DND-41 (cell line): Measurements from ENCODE around the gene VWA1.
"Not testable (repeated sequence)": the region's sequence is repeated elsewhere in the genome, so short reads cannot be mapped to it uniquely, and the experiment has no call there.

Experiments
- ATAC-seq: fragments of 200-7000 bp; cut with Tn5 transposase; 3 replicates; pipeline ENCODE4 v1.9.1; 2021; ENCODE audit warnings: low read depth; ENCODE audit not compliant: insufficient read depth
- DNase-seq: peaks from one replicate; pipeline ENCODE4 v3.0.0-alpha.2; 2020
- H2AFZ ChIP-seq: 2 replicates; pipeline ENCODE4 v1.6.0; 2012; ENCODE audit warnings: low read depth, low read length
- H3K27ac ChIP-seq: 2 replicates; pipeline ENCODE4 v1.5.1; 2012; ENCODE audit warnings: low read length, inconsistent platforms
- H3K27me3 ChIP-seq: fragments of 200-600 bp; sonication (generic); 2 replicates; pipeline ENCODE4 v1.6.0; 2012; ENCODE audit warnings: low read length, mild to moderate bottlenecking, inconsistent platforms; ENCODE audit not compliant: insufficient read depth, poor library complexity
- H3K36me3 ChIP-seq: 2 replicates; pipeline ENCODE4 v1.5.1; 2012; ENCODE audit warnings: low read length, inconsistent platforms; ENCODE audit not compliant: insufficient read depth
- H3K4me1 ChIP-seq: 2 replicates; pipeline ENCODE4 v1.5.1; 2012; ENCODE audit warnings: mild to moderate bottlenecking, low read length; ENCODE audit not compliant: insufficient read depth
- H3K4me2 ChIP-seq: 2 replicates; pipeline ENCODE4 v1.6.0; 2012; ENCODE audit warnings: mild to moderate bottlenecking, moderate library complexity, low read length, inconsistent platforms; ENCODE audit not compliant: insufficient read depth
- H3K4me3 ChIP-seq, 2 experiments: fragments of 200-600 bp in 1 of 2; shearing (Covaris generic) in 1 of 2; 2 replicates each; pipeline ENCODE4 v1.5.1; 2012 to 2016; ENCODE audit warnings: inconsistent platforms in 2 of 2, low read length in 2 of 2, mild to moderate bottlenecking in 2 of 2, low read depth in 1 of 2, moderate library complexity in 1 of 2
- H3K79me2 ChIP-seq: 2 replicates; pipeline ENCODE4 v1.6.0; 2012; ENCODE audit warnings: low read length, inconsistent platforms; ENCODE audit not compliant: insufficient read depth
- H3K9ac ChIP-seq: 2 replicates; pipeline ENCODE4 v1.6.0; 2012; ENCODE audit warnings: low read depth, mild to moderate bottlenecking, inconsistent platforms, low read length, moderate library complexity
- H3K9me3 ChIP-seq: 2 replicates; pipeline ENCODE4 v1.5.1; 2012; ENCODE audit warnings: low read length, moderate library complexity, mild to moderate bottlenecking, inconsistent platforms; ENCODE audit not compliant: insufficient read depth, severe bottlenecking
- H4K20me1 ChIP-seq: 2 replicates; pipeline ENCODE4 v1.6.0; 2012; ENCODE audit warnings: low read length; ENCODE audit not compliant: insufficient read depth
- EZH2 ChIP-seq: IDR thresholded peaks from 3 replicates; pipeline ENCODE4 v1.6.1; 2012; ENCODE audit warnings: borderline replicate concordance, low read depth, mild to moderate bottlenecking, moderate library complexity, low read length, inconsistent platforms; ENCODE audit not compliant: severe bottlenecking
- TF ChIP-seq, protein P1 (sequence below): IDR thresholded peaks from 2 replicates; pipeline ENCODE4 v1.5.1; 2012; ENCODE audit warnings: borderline replicate concordance, low read length, moderate library complexity, mild to moderate bottlenecking; ENCODE audit not compliant: poor library complexity, severe bottlenecking; ENCODE audit errors: extremely low read depth

The VWA1 gene

DNA sequence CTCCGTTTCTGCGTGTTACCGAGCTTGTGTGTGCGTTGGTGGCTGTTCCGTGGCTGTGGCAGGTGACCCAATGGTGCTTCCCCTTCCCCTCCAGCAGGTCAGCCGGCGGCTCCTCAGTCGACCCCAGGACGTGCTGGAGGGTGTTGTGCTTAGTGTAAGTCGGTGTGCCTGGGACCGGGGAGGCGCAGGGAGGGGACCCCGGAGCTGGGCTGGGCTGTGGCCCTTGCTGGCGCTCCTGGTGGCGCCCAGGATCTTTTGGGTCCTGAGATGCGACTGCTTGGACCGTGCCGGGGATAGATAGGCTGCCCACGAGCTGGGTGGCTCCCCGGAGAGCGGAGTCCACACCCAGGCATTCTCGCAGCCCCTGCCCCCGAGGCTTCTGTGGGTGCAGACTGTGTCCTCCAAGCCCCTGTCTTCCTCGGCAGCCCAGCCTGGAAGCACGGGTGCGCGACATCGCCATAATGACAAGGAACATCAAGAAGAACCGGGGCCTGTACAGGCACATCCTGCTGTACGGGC, 19.9 kb downstream of the VWA1 start:
- Histone ChIP-seq H3K4me1 (no peaks in the 10 kb centered on the region), H3K9ac (no peak overlapping the region), H3K27me3 (no peaks in the 10 kb centered on the region), H3K79me2 (no peaks in the 10 kb centered on the region), H4K20me1 (no peaks in the 10 kb centered on the region), H3K9me3 (no peaks in the 10 kb centered on the region), H3K4me2 (no peak overlapping the region), H3K4me3 (no peak overlapping the region), H3K36me3 (no peaks in the 10 kb centered on the region), H2AFZ (no peak overlapping the region), H3K27ac (no peak overlapping the region)
- TF ChIP-seq, protein P1, sequence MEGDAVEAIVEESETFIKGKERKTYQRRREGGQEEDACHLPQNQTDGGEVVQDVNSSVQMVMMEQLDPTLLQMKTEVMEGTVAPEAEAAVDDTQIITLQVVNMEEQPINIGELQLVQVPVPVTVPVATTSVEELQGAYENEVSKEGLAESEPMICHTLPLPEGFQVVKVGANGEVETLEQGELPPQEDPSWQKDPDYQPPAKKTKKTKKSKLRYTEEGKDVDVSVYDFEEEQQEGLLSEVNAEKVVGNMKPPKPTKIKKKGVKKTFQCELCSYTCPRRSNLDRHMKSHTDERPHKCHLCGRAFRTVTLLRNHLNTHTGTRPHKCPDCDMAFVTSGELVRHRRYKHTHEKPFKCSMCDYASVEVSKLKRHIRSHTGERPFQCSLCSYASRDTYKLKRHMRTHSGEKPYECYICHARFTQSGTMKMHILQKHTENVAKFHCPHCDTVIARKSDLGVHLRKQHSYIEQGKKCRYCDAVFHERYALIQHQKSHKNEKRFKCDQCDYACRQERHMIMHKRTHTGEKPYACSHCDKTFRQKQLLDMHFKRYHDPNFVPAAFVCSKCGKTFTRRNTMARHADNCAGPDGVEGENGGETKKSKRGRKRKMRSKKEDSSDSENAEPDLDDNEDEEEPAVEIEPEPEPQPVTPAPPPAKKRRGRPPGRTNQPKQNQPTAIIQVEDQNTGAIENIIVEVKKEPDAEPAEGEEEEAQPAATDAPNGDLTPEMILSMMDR, result no peak
- no peak for TF ChIP-seq EZH2
- DNase-seq, result no peak
- no peak for ATAC-seq

DNA sequence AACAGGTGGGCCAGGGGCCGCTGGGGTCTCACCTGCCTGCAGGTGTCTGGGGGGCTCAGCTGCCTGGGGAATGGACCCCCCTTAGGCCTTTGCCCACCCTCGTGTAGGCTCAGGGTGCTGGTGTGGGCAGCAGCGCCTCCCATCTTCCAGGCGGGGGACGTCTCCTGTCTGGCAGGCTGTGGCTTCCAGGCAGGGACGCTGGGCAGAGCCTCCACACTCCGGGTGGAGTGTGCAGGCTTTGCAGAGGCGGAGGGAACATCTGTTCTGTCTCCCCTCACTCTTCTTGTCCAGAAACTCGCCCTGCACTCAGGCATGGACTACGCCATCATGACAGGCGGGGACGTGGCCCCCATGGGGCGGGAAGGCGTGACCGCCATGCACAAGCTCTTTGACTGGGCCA, 20.4 kb downstream of the VWA1 start:
- not testable (repeated sequence) for H3K27ac ChIP-seq, H3K9ac ChIP-seq, DNase-seq, ATAC-seq, H3K79me2 ChIP-seq, H3K4me3 ChIP-seq, H3K27me3 ChIP-seq, H3K9me3 ChIP-seq, H2AFZ ChIP-seq, H4K20me1 ChIP-seq, H3K4me1 ChIP-seq, H3K36me3 ChIP-seq, H3K4me2 ChIP-seq

DNA sequence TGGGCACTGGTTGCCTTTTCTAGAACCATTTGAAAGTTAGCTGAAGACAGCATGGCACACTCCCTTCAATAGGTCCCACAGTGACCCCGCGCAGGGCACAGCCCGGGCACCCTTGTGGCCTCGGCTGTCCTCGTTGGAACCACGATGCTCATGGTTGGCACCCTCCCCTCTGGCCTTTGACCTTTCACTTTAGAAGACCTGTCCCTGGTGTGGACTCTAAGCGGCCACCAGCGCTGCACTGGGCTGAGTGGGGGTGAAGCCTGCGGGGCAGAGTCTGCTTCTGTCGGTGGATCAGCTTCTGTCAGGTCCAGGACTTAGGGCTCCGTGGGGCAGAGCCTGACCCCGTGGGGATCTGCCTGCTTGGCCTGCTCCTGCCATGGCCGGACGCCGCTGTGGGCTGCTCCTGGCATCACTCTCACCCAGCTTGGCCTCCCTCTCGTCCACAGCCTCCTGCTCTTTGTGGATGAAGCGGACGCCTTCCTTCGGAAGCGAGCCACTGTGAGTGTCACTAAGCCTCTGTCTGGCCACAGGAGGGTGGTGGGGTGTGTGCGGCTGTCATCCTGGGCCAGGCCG, 21.3 kb downstream of the VWA1 start:
- H2AFZ ChIP-seq, H3K27ac ChIP-seq, H3K36me3 ChIP-seq, DNase-seq, H3K79me2 ChIP-seq, H3K4me2 ChIP-seq, H3K4me1 ChIP-seq, ATAC-seq, H4K20me1 ChIP-seq, H3K27me3 ChIP-seq, H3K9ac ChIP-seq, H3K4me3 ChIP-seq, H3K9me3 ChIP-seq: not testable (repeated sequence)

DNA sequence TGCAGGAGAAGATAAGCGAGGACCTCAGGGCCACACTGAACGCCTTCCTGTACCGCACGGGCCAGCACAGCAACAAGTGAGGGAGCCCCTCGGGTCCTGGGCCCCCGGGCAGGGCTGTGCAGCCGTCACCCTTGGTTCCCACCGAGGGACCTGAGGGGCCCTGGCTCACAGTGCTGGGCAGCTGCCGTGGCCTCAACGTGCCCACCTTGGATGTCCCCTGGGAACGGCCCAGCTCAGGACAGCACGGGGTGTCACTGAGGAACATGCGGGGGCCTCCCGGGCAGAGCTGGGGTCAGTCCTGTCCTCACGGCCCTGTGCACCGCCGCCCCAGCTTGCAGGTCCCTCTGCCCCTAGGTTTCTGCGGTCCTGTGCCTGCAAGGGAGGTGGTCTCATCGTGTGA, 23.7 kb downstream of the VWA1 start:
- H3K27me3 ChIP-seq, H2AFZ ChIP-seq, H3K9ac ChIP-seq, H3K27ac ChIP-seq, H3K4me3 ChIP-seq, H3K4me2 ChIP-seq, H4K20me1 ChIP-seq, H3K79me2 ChIP-seq, ATAC-seq, H3K9me3 ChIP-seq, H3K4me1 ChIP-seq, DNase-seq, H3K36me3 ChIP-seq: not testable (repeated sequence)

DNA sequence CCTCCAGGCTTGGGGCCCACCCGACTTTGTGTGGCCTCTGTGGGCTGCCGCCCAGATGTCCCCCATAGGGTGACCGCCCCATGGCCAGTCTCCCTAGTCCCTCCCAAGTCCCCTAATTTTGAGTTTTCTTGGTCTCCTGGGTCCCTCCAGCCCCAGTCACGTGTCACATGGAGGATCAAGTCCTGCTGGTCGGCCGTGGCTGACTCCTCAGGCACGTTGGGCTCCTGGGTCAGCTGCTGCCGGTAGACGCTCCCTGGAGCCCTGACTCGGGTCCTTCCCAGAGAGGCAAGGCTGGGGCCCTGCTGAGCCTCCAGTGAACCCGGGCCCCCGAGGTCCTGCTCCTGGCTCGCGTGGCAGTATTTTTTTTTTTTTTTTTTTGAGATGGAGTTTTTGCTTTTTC, 24.2 kb downstream of the VWA1 start:
- not testable (repeated sequence) for H3K27ac ChIP-seq, H3K36me3 ChIP-seq, H3K9me3 ChIP-seq, ATAC-seq, DNase-seq, H4K20me1 ChIP-seq, H3K27me3 ChIP-seq, H3K79me2 ChIP-seq, H2AFZ ChIP-seq, H3K4me2 ChIP-seq, H3K9ac ChIP-seq, H3K4me1 ChIP-seq, H3K4me3 ChIP-seq
